ENCODE data around the gene TRIL.

TRIL gene

DNA sequence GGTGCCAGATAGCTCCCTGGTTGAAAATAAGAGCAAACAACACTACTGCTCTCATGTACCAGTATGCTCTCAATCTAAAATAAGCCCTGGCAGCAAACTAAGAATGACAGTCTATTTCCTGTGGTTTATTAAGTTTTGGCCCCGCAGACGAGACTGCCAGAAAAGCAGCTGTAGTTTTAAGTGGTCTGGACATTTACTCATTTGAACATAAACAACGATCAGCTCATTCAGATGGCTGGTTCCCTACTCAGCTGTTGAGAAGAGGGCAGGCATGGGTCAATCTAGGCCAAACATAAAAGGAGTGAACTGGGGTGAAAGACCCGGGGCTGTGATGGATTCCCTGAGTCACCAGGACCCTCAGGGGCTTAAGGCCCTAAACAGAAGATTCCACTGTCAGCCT is 4.5 kb downstream of the TRIL start:
- no peak for DNase-seq (ENCODE audit: low read depth in 1 of 2, low spot score in 1 of 2)
- no peak overlapping the region for H3K27ac ChIP-seq (replicated peaks)
- H3K27me3 ChIP-seq (ENCODE audit: insufficient read depth, poor library complexity, severe bottlenecking) = peaks cover 48% of the 10 kb centered on the region
- TF ChIP-seq POLR2AphosphoS5 (IDR thresholded peaks at IDR 0.05; ENCODE audit: low read depth) (no peak), GABPA (IDR thresholded peaks at IDR 0.05; ENCODE audit: low read depth) (no peak), SPI1 (IDR thresholded peaks at IDR 0.05; ENCODE audit: borderline replicate concordance, low read depth) (no peak)
- TF ChIP-seq, protein P1, sequence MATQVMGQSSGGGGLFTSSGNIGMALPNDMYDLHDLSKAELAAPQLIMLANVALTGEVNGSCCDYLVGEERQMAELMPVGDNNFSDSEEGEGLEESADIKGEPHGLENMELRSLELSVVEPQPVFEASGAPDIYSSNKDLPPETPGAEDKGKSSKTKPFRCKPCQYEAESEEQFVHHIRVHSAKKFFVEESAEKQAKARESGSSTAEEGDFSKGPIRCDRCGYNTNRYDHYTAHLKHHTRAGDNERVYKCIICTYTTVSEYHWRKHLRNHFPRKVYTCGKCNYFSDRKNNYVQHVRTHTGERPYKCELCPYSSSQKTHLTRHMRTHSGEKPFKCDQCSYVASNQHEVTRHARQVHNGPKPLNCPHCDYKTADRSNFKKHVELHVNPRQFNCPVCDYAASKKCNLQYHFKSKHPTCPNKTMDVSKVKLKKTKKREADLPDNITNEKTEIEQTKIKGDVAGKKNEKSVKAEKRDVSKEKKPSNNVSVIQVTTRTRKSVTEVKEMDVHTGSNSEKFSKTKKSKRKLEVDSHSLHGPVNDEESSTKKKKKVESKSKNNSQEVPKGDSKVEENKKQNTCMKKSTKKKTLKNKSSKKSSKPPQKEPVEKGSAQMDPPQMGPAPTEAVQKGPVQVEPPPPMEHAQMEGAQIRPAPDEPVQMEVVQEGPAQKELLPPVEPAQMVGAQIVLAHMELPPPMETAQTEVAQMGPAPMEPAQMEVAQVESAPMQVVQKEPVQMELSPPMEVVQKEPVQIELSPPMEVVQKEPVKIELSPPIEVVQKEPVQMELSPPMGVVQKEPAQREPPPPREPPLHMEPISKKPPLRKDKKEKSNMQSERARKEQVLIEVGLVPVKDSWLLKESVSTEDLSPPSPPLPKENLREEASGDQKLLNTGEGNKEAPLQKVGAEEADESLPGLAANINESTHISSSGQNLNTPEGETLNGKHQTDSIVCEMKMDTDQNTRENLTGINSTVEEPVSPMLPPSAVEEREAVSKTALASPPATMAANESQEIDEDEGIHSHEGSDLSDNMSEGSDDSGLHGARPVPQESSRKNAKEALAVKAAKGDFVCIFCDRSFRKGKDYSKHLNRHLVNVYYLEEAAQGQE (IDR thresholded peaks at IDR 0.05; ENCODE audit: insufficient replicate concordance, low read depth) = no peak
- TF ChIP-seq, protein P2, sequence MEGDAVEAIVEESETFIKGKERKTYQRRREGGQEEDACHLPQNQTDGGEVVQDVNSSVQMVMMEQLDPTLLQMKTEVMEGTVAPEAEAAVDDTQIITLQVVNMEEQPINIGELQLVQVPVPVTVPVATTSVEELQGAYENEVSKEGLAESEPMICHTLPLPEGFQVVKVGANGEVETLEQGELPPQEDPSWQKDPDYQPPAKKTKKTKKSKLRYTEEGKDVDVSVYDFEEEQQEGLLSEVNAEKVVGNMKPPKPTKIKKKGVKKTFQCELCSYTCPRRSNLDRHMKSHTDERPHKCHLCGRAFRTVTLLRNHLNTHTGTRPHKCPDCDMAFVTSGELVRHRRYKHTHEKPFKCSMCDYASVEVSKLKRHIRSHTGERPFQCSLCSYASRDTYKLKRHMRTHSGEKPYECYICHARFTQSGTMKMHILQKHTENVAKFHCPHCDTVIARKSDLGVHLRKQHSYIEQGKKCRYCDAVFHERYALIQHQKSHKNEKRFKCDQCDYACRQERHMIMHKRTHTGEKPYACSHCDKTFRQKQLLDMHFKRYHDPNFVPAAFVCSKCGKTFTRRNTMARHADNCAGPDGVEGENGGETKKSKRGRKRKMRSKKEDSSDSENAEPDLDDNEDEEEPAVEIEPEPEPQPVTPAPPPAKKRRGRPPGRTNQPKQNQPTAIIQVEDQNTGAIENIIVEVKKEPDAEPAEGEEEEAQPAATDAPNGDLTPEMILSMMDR (IDR thresholded peaks at IDR 0.05; ENCODE audit: insufficient read depth, low read length) = no peak
- no peak overlapping the region for H3K4me3 ChIP-seq (replicated peaks; ENCODE audit: insufficient read depth, low read length)

DNA sequence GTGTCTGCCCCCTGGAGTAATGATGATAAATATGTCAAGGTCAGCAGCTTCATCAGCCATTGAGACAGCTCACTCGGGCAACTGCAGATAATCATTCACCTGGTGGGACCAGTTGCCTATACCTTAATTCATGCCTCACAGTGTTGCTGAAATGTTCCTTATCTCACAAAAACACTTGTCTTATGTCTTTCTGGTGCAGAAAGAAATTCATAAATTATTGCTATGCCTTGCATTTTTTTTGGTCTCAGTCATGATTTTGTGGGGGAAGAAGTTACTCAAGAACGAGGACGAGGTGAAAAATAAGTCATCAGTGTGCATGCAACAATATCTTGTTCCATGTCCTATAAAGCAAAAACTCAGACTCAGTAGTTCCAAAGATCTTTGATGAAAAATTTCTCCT is 16.0 kb downstream of the TRIL start:
- TF ChIP-seq, protein P1 (IDR thresholded peaks at IDR 0.05; ENCODE audit: insufficient replicate concordance, low read depth) = no peak
- TF ChIP-seq GABPA (IDR thresholded peaks at IDR 0.05; ENCODE audit: low read depth) = no peak
- TF ChIP-seq POLR2AphosphoS5 (IDR thresholded peaks at IDR 0.05; ENCODE audit: low read depth) = no peak
- TF ChIP-seq, protein P2 (IDR thresholded peaks at IDR 0.05; ENCODE audit: insufficient read depth, low read length) = no peak
- TF ChIP-seq SPI1 (IDR thresholded peaks at IDR 0.05; ENCODE audit: borderline replicate concordance, low read depth) = no peak
- no peak overlapping the region for H3K27ac ChIP-seq (replicated peaks)
- no peak overlapping the region for H3K4me3 ChIP-seq (replicated peaks; ENCODE audit: insufficient read depth, low read length)
- no peak for DNase-seq (ENCODE audit: low read depth in 1 of 2, low spot score in 1 of 2)
- no peaks in the 10 kb centered on the region for H3K27me3 ChIP-seq (ENCODE audit: insufficient read depth, poor library complexity, severe bottlenecking)

DNA sequence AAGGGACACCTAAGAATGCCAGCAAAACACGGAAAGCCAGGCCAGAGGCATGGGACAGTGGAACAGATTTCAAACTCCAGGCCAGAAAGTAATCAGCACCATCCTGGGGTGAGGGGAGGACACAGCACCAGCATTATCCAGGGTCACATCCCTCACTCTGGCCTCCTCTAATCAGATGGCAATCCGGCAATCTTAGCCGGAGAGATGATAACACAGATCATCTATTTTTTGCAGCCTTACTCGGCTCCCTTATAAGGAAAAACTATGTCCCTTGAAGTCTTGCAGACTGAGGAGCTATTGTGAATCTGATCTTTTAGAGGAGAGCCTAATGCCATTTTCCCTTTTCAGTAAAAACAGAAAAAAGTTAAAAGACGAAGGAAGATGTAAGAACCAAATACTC is 16.5 kb downstream of the TRIL start:
- Histone ChIP-seq H3K4me3 (replicated peaks; ENCODE audit: insufficient read depth, low read length) (no peak overlapping the region), H3K27me3 (ENCODE audit: insufficient read depth, poor library complexity, severe bottlenecking) (no peaks in the 10 kb centered on the region), H3K27ac (replicated peaks) (no peak overlapping the region)
- TF ChIP-seq, protein P1 (IDR thresholded peaks at IDR 0.05; ENCODE audit: insufficient replicate concordance, low read depth) = no peak
- no peak for TF ChIP-seq POLR2AphosphoS5 (IDR thresholded peaks at IDR 0.05; ENCODE audit: low read depth)
- DNase-seq (ENCODE audit: low read depth in 1 of 2, low spot score in 1 of 2) = no peak

Data from HL-60 (cell line).